Panc1 (cell line): ENCODE data around the gene ZNF292. TPM values are rescaled to one million over a fixed set of nuclear protein-coding genes. Genes with fewer than 3 reads are reported as not detected.

Source experiments
- ATAC-seq: fragments of 200-7000 bp; cut with Tn5 transposase; 2 replicates; pipeline ENCODE4 v1.9.1; 2020; ENCODE audit warnings: mild to moderate bottlenecking, moderate library complexity
- BruUV-seq: library from RNA; stranded (reverse); fragments of 400-500 nt; replicated peaks from 2 replicates; lab custom pipeline; 2021; lab: Mats Ljungman, UMichigan
- CTCF ChIA-PET: fragments of 300-600 bp; sonication (Branson Sonifier 250); formaldehyde crosslinking; loops from one replicate; lab custom pipeline; 2022; ENCODE audit warnings: antibody characterized with exemption; lab: Charles Lee
- POLR2A ChIA-PET: fragments of 300-600 bp; sonication (Branson Sonifier 250); formaldehyde crosslinking; loops from one replicate; lab custom pipeline; 2022; ENCODE audit warnings: antibody characterized with exemption; lab: Charles Lee
- DNase-seq: peaks from one replicate; pipeline ENCODE4 v3.0.0-alpha.2; 2010; ENCODE audit warnings: low read depth, low spot score
- H3K27ac ChIP-seq: 2 replicates; pipeline ENCODE4 v1.5.1; 2011; ENCODE audit warnings: mild to moderate bottlenecking, low read length, inconsistent platforms
- H3K27me3 ChIP-seq: fragments of 200-500 bp; sonication (Bioruptor generic); 2 replicates; pipeline ENCODE4 v1.6.0; 2014; ENCODE audit warnings: low read length, inconsistent platforms; ENCODE audit not compliant: control insufficient read depth, insufficient read depth
- H3K36me3 ChIP-seq: fragments of 200-500 bp; sonication (Bioruptor generic); 2 replicates; pipeline ENCODE4 v1.5.1; 2014; ENCODE audit warnings: inconsistent platforms, mild to moderate bottlenecking, low read length, moderate library complexity; ENCODE audit not compliant: control insufficient read depth, insufficient read depth
- H3K4me1 ChIP-seq: 2 replicates; pipeline ENCODE4 v1.5.1; 2011; ENCODE audit warnings: inconsistent platforms, mild to moderate bottlenecking, low read length, moderate library complexity; ENCODE audit not compliant: control insufficient read depth, insufficient read depth
- H3K4me3 ChIP-seq, 2 experiments: 2 replicates each; pipeline ENCODE4 v1.5.1; 2011 to 2012; ENCODE audit warnings: low read depth in 2 of 2, low read length in 2 of 2, mild to moderate bottlenecking in 2 of 2, inconsistent platforms in 1 of 2, moderate library complexity in 1 of 2
- H3K9me3 ChIP-seq: fragments of 200-500 bp; sonication (Bioruptor generic); 2 replicates; pipeline ENCODE4 v1.5.1; 2014; ENCODE audit warnings: low read depth, mild to moderate bottlenecking, inconsistent platforms, low read length, moderate library complexity; ENCODE audit not compliant: control insufficient read depth, insufficient read depth
- POLR2AphosphoS5 ChIP-seq: IDR thresholded peaks from 2 replicates; pipeline ENCODE4 v1.6.1; 2012; ENCODE audit warnings: mild to moderate bottlenecking, low read depth, low read length, moderate library complexity
- SIN3A ChIP-seq: IDR thresholded peaks from 2 replicates; pipeline ENCODE4 v1.6.1; 2012; ENCODE audit warnings: low read depth, mild to moderate bottlenecking, low read length, moderate library complexity, borderline replicate concordance; ENCODE audit not compliant: insufficient read depth
- TCF7L2 ChIP-seq: IDR thresholded peaks from 2 replicates; pipeline ENCODE4 v1.6.1; 2011; ENCODE audit warnings: mild to moderate bottlenecking, low read depth, low read length, inconsistent platforms
- in situ Hi-C: cut with HindIII; loops from 2 replicates; pipeline ENCODE4 v1.10.0; 2016; ENCODE audit warnings: low sequenced_read_pairs, low pct_unique_long_range_greater_than_20kb
- intact Hi-C: fragments of 100-400 bp; cut with micrococcal nuclease; formaldehyde crosslinking; loops from one replicate; pipeline ENCODE4 v1.10.0; 2022; ENCODE audit not compliant: unreplicated experiment
- total RNA-seq: library from RNA; stranded (reverse); gene quantifications from one replicate; pipeline ENCODE4 v1.2.1, GENCODE V29; 2021; ENCODE audit not compliant: unreplicated experiment
- TF ChIP-seq, protein P1 (sequence below), 2 experiments: IDR thresholded peaks; 2 replicates each; pipeline ENCODE4 v1.6.1; 2011 to 2012; ENCODE audit warnings: low read depth in 2 of 2, control low read depth in 1 of 2, low read length in 1 of 2, mild to moderate bottlenecking in 1 of 2, moderate library complexity in 1 of 2; ENCODE audit not compliant: insufficient read depth in 1 of 2
- TF ChIP-seq, protein P2 (sequence below): fragments of 450-650 bp; IDR thresholded peaks from 2 replicates; pipeline ENCODE4 v1.5.1; 2017; ENCODE audit warnings: mild to moderate bottlenecking

The ZNF292 gene
- total RNA-seq, 1 experiment from 2014 or later = 38.2 TPM

DNA sequence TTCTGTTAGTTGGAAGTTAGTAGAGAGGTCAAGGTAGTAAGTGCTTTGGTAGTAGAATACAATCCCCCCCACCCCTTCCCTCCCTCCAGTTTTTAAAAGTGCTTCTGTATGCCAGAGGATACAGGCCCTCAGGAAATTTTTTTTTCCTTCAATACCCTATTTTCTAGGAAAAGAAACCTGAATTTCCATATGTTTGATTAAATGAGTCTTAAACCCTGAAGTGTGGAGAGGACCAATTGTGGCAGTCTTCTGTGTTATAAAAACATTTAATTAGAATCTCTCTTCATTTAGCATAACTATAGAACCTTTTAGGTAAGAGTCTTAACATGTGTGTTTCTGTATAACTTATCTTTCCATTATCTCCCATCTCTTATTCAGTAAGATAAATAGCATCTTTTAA is 59.5 kb downstream of the ZNF292 start:
- CTCF ChIA-PET = no interaction called here

DNA sequence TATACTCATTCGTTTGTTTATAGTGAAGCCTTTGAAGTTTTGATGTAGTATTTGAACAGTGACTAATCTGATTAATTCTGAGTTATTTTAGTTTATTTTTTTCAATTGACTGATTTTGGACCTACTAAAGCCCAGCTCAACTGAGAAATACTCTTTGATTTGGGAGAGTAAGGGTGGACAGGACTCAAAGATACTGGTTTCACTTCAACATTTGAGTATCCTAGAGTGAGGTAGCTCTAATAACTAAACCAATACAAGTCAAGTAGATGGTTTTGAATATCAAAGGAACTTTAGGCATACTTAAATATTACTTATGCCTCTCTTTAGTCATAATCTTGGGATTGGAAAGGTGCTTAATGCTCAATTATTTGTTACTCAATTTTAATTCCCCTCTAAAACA is 65.6 kb downstream of the ZNF292 start:
- H3K9me3 ChIP-seq = no peaks in the 10 kb centered on the region
- no peak for ATAC-seq
- H3K4me3 ChIP-seq = no peak overlapping the region
- no peak overlapping the region for H3K27ac ChIP-seq
- no TSS peak for BruUV-seq
- ChIA-PET CTCF (no interaction called here), POLR2A (no interaction called here)
- intact Hi-C loops = loop anchor here (10.0 kb wide), 1 partner anchor 66 kb away; the partner anchor contains the start of gene ZNF292
- DNase-seq = no peak
- TF ChIP-seq, protein P1, sequence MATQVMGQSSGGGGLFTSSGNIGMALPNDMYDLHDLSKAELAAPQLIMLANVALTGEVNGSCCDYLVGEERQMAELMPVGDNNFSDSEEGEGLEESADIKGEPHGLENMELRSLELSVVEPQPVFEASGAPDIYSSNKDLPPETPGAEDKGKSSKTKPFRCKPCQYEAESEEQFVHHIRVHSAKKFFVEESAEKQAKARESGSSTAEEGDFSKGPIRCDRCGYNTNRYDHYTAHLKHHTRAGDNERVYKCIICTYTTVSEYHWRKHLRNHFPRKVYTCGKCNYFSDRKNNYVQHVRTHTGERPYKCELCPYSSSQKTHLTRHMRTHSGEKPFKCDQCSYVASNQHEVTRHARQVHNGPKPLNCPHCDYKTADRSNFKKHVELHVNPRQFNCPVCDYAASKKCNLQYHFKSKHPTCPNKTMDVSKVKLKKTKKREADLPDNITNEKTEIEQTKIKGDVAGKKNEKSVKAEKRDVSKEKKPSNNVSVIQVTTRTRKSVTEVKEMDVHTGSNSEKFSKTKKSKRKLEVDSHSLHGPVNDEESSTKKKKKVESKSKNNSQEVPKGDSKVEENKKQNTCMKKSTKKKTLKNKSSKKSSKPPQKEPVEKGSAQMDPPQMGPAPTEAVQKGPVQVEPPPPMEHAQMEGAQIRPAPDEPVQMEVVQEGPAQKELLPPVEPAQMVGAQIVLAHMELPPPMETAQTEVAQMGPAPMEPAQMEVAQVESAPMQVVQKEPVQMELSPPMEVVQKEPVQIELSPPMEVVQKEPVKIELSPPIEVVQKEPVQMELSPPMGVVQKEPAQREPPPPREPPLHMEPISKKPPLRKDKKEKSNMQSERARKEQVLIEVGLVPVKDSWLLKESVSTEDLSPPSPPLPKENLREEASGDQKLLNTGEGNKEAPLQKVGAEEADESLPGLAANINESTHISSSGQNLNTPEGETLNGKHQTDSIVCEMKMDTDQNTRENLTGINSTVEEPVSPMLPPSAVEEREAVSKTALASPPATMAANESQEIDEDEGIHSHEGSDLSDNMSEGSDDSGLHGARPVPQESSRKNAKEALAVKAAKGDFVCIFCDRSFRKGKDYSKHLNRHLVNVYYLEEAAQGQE (IDR thresholded peaks at IDR 0.05; ENCODE audit: insufficient read depth in 1 of 2, low read depth in 2 of 2, low read length in 1 of 2) = no peak
- TF ChIP-seq TCF7L2 = no peak
- TF ChIP-seq, protein P2, sequence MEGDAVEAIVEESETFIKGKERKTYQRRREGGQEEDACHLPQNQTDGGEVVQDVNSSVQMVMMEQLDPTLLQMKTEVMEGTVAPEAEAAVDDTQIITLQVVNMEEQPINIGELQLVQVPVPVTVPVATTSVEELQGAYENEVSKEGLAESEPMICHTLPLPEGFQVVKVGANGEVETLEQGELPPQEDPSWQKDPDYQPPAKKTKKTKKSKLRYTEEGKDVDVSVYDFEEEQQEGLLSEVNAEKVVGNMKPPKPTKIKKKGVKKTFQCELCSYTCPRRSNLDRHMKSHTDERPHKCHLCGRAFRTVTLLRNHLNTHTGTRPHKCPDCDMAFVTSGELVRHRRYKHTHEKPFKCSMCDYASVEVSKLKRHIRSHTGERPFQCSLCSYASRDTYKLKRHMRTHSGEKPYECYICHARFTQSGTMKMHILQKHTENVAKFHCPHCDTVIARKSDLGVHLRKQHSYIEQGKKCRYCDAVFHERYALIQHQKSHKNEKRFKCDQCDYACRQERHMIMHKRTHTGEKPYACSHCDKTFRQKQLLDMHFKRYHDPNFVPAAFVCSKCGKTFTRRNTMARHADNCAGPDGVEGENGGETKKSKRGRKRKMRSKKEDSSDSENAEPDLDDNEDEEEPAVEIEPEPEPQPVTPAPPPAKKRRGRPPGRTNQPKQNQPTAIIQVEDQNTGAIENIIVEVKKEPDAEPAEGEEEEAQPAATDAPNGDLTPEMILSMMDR = no peak
- no peak for TF ChIP-seq POLR2AphosphoS5
- TF ChIP-seq SIN3A = no peak
- H3K4me1 ChIP-seq = no peaks in the 10 kb centered on the region
- no peaks in the 10 kb centered on the region for H3K27me3 ChIP-seq
- in situ Hi-C loops = no loop called here
- H3K36me3 ChIP-seq = peaks cover 36% of the 10 kb centered on the region

More for the DNA sequence above, 59.5 kb downstream of the ZNF292 start:
- H3K4me1 ChIP-seq = peaks cover 22% of the 10 kb centered on the region
- peaks cover 24% of the 10 kb centered on the region for H3K36me3 ChIP-seq
- no peaks in the 10 kb centered on the region for H3K27me3 ChIP-seq
- ATAC-seq = no peak
- POLR2A ChIA-PET = no interaction called here
- H3K9me3 ChIP-seq = no peaks in the 10 kb centered on the region
- no peak overlapping the region for H3K27ac ChIP-seq
- intact Hi-C loops (no loop called here), in situ Hi-C loops (no loop called here)
- TF ChIP-seq SIN3A = no peak
- TF ChIP-seq, protein P1 (IDR thresholded peaks at IDR 0.05; ENCODE audit: insufficient read depth in 1 of 2, low read depth in 2 of 2, low read length in 1 of 2) = no peak
- TF ChIP-seq, protein P2 = no peak
- no peak for TF ChIP-seq TCF7L2
- TF ChIP-seq POLR2AphosphoS5 = no peak
- no peak for DNase-seq
- H3K4me3 ChIP-seq = no peak overlapping the region
- no TSS peak for BruUV-seq
